Fibroblast of skin of scalp (primary cell): Measurements from ENCODE around the gene ACY1.

Source experiments
- DNase-seq: peaks from one replicate; pipeline ENCODE4 v3.0.0-alpha.2; 2013

ACY1 gene

DNA sequence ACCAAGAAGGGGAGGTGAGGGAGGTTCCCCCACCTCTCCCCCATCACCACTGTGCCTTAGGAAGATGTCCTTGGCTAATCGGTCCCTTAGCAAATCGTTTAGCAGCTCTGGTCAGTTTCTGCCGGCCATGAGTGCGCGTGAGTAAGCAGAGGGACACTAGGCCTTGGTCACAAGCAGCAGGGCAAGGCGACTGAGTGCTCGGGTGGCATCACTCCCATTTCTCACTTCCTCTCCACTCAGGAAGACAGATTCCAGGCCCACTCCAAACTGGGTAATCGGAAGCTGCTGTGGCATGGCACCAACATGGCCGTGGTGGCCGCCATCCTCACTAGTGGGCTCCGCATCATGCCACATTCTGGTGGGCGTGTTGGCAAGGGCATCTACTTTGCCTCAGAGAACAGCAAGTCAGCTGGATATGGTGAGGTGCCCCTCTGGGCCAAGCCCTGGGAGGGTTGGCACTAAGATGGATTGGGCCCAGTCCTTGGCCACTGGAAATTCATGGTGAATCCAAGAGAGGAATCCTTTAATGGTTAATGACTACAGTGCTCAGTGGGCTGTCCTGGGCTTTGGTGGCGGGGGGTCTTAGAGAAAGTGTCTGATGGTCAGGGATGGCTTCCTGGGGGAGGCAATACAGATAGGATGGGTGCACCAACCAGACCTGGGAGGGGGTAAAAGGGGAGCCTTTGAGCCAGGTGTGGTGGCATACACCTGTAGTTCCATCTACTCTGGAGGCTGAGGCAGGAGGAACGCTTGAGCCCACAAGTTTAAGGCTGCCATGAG is 37.2 kb upstream of the ACY1 start:
- no peak for DNase-seq

DNA sequence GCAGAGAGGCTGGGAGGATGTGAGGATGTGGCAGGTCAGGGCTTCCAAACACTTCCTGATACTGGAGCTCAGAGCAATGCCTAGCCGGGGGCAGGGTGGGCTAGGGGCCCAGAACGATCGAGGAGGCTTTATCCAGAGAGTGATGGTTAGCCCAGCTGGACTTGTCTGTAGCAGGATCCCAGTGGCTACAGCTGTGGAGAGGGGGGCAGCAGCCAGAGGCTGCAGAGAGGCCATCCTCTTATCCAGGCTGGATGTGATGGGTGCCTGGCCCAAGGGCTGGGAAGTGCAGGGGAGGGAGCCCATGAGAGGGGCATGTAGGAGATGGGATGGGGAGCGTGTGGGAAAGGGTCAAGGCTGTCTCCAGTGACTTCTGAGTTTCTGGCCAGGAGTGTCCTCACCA is 36.5 kb upstream of the ACY1 start:
- no peak for DNase-seq

DNA sequence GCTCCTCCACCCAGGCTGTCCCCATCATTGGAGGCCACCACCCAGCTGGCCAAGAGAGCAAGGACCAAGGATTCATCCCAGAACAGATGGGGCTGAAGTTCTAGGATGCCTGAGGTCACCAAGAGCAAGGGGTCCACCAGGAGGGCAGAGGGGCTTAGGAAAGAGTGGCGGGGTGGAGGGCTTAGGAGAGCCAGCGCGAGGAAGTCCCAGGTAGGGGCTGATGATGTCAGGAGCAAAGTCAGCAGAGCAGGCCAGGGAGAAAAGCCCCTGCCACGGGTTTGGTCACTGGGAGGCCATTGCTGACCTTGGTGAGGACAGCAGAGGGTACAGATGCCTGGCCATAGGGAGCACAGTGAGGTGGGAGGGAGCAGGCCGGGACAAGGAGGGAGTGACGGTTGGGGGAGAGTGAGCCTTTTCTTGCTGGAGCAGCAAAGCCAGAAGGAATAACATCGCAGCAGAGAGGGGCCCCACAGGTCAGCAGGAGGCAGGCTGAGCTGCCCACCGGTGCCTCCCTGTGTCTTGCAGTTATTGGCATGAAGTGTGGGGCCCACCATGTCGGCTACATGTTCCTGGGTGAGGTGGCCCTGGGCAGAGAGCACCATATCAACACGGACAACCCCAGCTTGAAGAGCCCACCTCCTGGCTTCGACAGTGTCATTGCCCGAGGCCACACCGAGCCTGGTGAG is 36.0 kb upstream of the ACY1 start:
- no peak for DNase-seq

DNA sequence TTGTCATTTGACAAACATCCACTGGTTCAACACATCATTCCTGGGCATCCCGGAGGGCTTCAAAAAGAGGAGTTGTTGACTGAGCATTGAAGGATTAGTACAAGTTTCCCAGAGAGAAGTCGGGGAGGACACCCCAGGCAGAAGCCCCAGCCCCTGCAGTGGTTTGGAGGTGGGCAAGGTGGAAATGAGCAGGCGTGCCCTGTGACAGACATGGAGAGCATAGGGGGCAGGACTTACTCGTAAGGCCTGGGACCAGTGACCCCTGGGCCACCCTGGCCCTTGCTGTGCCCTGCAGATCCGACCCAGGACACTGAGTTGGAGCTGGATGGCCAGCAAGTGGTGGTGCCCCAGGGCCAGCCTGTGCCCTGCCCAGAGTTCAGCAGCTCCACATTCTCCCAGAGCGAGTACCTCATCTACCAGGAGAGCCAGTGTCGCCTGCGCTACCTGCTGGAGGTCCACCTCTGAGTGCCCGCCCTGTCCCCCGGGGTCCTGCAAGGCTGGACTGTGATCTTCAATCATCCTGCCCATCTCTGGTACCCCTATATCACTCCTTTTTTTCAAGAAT is 35.2 kb upstream of the ACY1 start:
- DNase-seq: no peak

DNA sequence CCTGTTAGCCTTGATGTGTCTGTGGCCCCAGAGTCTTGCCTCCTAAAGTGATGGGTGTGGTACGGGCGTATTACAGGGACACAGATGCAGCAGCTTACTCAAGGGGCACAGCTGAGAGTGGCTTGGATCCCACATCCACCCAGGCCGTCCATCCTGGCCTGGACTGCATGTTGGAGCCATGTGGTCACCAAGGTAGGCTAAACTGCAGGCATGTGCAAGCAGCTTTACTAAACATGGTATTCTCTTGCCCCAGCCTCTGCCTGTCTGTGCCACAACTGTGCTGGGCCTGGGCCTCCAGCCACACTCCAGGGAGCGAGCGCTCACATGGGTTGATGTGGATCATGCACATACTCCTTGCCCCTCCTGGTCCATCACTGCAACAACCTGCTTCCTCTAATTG is 34.2 kb upstream of the ACY1 start:
- no peak for DNase-seq

DNA sequence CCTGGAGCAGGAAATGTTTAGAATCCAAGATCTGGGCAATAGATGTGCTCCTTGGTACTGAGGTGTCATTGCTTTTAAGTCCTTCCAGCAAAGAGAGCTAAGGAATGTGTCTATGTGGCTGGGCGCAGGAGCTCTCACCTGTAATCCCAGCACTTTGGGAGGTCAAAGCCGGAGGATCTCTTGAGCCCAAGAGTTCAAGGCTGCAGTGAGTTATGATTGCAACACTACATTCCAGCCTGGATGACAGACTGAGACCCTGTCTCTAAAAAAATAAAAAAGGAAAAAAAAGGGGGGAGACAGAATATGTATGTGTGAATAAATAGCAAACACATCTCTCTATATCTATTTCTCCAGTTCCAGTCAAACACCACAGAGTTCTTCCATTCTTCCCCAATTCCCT is 32.4 kb upstream of the ACY1 start:
- DNase-seq: no peak

DNA sequence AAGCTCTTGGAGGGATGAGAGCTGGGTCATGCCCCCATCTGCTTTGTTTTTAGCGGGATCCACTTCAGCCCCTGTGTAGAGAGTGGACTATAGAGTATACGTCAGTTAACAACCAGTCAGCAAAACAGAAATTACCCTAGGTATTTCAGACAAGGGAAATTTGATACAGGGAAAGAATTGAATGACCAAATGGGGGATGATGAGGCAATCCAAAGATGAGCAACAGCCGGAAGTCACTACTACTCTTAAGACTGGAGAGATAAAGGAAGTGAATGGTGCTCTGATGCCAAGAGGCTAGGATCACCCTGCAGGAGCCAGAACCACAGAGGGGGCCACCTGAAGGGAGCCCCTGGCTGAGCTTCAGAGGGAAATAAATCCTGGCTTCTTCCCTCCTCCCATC is 29.9 kb upstream of the ACY1 start:
- DNase-seq: peak; percentile 54

DNA sequence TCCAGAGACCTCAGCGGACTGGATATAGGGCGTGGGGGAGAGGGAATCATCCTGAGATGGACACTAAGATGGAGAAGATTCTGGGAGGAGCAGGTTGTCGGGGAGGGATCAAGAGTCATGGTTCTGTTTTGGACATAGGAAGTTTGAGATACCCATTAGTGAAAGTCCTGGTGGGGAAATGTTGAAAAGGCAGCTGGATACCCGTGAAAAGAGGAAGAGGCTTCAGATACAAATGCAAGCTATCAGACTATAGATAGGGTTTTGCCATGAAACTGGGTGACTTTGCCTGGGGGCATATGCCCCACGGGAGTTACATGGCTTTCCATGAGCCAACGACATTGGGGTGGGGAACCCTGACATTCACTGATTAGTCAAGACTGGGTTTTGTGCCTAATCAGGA is 29.2 kb upstream of the ACY1 start:
- DNase-seq: no peak

DNA sequence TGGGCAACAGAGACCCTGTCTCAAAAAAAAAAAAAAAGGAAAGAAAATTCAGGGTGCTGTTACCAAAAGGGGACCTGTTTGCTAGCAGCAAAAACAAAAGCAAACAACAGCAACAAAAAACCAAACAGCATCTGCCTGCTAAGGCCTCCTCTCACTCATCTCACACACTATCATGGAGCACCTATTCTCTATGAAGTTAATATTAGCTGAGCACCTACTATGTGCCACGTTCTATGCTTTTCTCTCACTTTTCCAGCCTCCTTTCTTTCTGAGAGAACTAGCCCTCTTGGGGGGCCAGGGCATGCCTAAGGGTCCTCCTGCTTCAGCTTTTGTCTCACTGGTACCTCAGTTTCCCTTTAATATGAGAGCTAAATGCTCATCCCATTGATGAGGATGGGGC is 28.6 kb upstream of the ACY1 start:
- no peak for DNase-seq

DNA sequence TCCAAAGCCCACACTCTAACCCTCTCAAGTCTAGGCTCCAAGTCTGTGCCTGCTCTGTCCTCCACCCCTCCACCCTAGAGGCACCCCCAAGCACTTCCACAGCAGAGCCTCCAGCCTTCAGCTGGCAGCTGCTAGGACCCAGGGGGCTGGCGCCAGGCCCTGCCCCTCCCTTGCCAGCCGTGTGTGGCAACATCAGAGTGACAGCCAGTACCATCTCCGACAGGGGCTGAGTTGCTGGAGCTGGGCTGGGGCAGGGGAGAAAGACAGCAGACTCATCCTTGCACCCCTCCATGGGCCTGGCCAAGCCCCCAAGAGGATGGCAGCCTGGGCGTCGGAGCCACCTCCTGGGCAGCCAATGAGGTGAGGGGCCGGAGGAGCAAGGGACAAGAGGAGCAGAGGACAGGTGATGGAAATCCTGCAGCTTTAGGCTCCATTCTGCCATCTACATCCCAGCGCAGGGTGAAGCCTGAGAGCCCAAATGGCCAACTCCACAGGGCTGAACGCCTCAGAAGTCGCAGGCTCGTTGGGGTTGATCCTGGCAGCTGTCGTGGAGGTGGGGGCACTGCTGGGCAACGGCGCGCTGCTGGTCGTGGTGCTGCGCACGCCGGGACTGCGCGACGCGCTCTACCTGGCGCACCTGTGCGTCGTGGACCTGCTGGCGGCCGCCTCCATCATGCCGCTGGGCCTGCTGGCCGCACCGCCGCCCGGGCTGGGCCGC is 28.0 kb upstream of the ACY1 start, which contains the start of gene GPR62:
Gene GPR62, plus strand, starts transcription at position 207 of the 718 bp plus-strand sequence. Its CDS starts 272 bp downstream, at position 479.
- DNase-seq: no peak

DNA sequence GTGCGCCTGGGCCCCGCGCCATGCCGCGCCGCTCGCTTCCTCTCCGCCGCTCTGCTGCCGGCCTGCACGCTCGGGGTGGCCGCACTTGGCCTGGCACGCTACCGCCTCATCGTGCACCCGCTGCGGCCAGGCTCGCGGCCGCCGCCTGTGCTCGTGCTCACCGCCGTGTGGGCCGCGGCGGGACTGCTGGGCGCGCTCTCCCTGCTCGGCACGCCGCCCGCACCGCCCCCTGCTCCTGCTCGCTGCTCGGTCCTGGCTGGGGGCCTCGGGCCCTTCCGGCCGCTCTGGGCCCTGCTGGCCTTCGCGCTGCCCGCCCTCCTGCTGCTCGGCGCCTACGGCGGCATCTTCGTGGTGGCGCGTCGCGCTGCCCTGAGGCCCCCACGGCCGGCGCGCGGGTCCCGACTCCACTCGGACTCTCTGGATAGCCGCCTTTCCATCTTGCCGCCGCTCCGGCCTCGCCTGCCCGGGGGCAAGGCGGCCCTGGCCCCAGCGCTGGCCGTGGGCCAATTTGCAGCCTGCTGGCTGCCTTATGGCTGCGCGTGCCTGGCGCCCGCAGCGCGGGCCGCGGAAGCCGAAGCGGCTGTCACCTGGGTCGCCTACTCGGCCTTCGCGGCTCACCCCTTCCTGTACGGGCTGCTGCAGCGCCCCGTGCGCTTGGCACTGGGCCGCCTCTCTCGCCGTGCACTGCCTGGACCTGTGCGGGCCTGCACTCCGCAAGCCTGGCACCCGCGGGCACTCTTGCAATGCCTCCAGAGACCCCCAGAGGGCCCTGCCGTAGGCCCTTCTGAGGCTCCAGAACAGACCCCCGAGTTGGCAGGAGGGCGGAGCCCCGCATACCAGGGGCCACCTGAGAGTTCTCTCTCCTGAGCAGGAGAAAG is 27.2 kb upstream of the ACY1 start:
- peak; percentile 62 for DNase-seq

DNA sequence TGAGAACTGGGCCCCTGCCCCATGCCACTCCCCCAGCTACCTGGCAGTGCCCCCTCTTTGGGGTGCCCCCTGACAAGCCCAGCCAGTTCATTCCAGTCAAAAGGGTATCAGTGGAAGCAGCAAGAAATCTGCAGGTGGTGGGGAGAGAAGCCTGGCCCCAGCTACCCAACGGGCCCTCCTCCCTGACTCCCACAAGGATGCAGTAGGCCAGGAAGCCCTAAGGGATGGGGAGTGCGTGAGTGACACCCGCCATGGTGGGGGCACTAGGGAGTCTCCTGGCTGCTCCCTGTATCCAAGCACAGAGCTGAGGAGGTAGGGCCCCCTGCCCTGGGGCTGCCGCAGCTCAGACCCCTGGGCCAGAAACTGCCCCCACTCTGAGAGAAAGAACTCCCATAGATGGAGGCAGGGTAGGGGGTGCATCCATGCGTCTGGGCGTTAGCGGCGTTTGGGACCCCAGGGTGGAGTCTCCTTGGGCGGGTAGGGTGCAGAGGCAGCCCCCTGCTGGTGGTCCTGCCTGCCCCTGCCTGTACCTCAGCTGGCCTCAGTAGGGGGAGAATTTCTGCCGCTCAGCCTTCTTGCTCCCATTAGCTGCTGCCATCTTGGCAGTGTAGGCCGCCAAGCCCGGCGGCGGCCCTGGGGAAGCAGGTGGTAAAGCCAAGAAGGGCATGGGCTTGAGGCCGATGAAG is 25.7 kb upstream of the ACY1 start:
- no peak for DNase-seq

DNA sequence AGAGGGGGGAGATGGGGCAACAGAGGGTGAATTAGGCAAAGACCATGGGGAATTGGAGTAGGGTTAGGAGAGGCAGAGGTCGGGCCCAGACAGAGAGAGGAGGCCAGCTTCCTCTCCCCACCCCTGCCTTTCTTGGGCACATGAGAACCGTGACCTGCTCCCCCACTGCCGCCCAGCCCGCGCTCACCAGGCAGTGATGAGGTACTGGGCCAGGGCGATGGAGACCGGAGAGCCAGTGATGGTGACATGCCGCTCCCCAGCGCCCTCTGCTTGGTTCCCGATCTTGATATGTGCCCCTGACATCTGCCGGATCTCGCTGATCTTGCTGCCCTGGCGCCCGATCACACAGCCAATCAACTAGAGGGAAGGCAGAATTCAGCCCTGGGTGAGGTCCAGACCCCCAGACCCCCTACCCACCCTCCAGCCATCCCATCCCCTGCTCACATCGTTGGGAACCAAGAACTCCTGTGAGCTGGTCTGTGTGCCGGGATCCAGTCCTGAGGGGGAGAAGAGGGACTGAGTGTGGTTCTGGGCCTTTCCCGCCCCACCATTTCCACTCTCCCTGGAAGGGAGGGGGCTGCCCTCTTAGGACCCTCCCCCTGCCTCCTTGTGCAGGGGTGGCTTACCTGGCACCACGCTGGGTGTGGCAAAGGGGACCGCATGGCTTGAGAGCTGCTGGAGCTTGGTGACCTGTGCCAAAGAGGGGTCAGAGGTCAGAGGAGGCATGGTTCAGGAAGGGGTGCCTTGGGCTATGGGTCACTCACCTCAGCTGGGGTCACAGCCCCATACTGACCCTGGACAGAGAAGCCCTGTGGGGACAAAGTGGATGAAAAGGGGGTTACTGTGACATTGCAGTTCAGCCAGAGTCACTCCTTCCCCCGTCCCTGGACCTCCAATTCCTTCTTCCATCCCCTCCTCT is 24.5 kb upstream of the ACY1 start:
- no peak for DNase-seq

DNA sequence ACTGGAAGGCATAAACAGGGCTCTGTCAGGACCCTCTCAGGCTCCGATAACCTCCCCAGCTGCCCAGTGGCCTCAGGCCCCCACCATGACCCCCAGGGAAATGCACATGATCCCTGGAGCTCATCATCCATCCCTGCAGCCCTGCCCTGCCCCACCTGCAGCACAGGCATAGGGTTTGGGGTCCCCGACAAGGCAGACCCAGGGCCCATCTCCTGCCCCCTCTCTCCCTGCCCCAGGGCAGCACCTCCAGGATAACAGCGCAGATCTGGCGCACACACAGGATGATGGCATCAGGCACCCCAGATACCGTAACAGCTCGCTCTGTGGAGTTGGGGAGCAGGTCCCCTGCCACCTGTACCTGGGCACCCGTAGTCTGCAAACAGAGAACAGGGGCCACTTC is 23.7 kb upstream of the ACY1 start:
- no peak for DNase-seq

DNA sequence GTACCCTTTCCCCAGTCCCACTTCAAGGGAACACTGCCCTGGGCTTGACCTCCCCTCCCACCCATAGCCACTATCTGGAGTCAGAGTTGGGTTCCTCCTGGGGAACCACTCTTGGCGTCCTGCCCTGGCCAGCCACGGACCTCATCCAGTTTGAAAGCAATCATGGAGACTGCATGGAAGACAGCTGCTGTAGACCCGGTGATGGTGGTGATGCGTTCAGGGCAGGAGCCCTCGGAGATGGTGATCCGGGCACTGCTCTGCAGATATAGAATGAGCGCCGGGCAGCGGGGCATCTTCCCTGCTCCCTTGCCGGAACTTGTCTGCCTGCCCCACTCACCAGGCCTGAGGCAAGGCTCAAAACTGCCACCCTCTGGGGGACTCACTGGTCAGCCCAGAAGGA is 22.9 kb upstream of the ACY1 start:
- no peak for DNase-seq

DNA sequence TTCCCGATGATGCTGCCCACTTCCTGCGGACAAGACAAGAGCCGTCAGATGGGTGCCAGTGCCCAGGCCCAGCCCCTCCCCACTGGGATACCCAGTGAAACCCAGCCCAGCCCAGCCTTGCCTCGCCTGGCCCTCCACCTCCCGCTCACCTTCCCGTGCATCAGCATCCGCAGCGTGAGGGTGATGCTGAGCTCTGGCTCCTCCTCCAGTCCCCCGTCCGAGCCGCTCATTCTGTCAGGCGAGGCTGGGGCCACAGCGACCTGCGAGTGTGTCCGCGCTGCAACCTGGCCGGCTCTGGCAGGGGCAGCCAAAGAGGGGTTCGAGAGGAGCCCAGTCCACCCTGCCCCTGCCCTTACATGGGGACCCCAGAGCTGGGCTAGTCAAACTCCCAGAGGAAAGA is 22.3 kb upstream of the ACY1 start:
- DNase-seq: no peak

DNA sequence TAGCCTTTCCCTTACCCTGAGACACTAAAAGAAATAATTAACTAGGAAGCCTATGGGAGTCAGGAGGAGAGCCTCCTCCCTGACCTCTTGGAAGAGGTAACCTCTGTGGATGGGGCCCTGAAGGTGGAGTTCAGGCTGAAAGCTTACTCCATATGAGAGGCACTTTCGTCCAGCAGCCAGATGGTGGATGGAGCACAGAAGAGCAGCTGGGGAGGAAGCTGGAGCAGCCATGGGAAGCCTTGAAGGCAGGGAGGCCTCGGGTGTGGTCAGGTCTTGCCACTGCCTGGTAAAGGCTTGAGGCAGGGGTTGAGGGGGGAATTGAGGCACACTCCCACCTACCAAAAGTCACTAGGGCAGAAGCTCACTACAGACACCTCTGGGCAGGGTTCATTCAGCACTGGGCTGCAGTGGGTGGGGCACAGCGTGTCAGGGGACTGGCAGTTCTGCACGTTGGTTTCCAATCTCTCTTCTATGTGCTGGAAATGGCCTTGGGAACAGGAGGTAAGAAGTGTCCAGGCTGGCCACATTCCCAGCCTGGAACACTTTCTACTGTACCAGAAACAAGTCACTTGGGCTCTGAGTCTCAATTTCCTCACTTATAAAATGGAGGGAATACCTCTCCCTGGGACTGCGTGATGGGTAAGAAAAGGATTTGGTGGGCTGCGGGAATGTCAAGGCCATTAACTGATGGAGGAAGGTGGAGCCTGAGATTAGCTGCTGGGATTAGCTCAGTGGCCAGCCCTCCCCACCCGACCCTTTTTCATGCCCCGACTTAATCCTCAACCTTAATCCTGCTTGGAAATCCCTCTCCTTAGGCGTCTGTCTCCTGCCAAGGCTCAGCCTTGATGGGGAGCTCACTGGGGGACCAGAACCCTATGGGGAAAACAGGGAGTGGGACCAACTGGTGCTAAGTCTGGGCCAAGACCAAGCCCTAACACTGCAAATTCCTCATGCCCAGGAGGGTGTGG is 21.4 kb upstream of the ACY1 start:
- no peak for DNase-seq

DNA sequence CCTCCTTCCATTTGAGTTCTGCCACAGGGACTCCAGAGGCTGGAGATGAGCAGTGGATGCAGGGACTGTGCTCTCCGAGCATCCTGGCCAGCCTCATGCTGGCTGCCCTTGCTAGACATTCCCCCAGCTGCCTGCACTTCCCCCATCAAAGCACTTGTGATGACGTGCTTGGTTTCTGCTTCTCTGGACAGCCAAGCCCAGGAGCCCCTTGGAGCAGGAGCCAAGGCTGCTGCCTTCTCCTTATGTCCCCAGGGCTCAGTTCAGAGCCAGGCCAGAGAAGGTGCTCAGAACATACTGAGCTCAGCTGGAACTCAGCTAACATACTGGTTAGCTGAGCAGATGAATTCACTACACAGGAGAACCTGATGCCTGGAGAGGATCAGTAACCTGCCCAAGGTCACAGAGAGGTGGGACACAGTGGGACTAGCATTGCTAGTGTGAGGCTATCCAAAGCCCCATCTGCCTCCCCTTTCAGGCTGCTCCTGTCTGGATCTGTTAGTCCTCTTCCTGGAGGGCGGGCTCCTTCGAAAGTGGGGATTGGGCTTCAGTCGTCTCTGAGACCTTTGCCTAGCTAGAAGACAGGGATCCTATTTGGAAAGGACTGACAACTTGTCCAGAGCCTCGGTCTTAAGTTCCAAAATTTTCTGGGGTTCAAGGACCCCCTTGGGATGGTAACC is 20.3 kb upstream of the ACY1 start:
- DNase-seq: no peak
